GM03348 (cell line): Measurements from ENCODE around the gene PDE4D.
A peak's percentile ranks its signal among the peaks of the same experiment; 100 is the strongest.
"Not testable (repeated sequence)": the region's sequence is repeated elsewhere in the genome, so short reads cannot be mapped to it uniquely, and the experiment has no call there.

Experiments used
- DNase-seq: peaks from one replicate; pipeline ENCODE4 v3.0.0; 2012; ENCODE audit warnings: low spot score

PDE4D gene

DNA sequence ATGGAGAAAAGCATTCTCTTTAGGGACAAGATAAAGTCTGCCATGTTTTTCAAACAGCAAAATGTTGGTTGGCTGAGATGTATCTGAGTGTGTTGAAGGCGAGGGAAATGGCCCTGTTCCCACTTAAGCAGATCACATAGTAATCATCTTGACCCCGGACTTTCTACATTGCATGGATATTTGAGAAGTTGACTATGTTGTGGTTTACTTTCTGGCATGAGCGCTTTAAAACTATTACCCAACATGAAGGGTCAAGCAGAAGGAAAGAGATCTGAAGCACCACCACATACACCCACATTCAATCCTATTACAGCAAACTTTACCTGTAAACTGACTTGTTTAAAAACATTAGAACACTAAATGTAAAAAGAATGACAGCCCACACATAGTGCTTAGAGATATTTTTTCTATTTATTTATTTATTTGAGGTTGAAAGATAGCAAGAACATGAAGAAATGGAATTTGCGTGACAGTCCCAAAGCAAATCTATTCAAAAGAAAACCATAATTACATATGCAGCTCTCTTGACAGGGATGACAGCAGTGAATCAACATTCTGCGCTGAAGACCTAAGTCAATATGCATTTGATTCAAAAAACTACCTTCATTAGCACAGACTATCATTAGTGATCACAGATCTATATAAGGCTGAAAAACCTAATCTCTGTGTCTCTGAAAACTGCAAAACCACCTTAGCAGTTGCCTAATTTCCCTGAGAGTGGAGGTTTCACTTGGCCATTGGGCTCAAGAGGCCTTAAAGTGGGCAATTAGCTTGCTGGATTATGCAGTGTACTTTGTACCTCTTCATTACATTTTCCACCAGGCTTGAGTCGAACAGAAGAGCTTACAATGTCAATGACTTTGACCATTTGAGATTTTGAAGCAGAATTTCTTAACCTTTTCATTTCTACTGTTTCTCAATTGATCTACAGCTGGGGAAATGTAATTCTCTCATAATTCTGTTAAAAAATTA is 195.0 kb downstream of the PDE4D start:
- no peak for DNase-seq

DNA sequence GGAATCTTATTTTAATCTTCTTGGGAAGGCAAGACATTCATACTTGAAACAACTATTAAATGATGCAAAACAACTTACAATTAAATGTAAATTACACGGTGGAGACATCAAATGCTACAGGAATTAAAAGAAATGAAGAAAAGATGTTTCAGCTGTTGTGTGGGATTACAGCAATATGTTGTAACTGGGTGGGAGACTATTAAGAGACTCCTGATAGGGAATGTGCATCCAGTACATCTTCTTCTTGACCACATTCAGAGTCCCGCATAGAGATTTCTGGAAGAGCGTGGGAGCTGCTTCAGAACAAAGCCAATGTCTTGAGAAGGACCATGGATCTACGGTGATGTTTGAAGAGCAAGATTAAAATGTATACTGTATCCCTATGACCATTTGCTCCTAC is 199.1 kb downstream of the PDE4D start:
- DNase-seq: no peak

DNA sequence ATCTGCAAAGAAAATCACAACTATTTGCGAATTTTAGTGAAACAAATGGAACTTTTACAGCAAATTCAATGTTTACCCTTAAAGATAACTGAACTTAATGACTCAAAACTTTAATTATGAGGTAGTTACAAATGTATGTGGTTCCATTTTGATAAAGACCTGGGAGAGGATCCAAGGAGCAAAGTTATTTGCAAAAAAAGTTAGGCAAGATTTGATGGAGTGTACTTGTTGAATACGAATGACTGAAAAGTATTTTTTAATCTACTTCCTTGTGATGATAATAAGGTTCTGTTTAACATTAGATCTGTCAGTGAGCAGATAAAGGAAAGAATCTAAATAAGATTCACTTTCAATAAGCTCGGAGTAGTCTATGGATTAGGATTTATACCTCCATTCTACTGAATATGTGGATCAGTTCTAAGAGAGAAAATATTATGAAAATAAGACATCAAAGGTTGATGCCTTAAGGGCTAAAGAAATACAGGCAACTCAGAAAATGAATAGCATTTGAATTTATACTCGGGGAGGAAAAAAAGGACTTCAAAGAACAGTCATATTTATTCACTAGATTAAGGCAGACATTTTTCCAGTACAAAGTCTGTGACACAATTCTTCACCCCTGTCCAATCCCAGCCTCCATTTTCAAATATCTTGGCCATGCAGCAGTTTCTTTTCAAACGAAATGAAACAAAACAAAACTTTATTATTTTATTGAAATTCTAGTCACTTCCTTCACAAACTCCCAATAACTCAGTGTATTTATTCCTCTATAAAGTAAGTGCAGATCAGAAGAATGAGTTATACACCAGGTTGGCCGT is 199.8 kb downstream of the PDE4D start:
- no peak for DNase-seq

- DNase-seq: no peak
Measured at GRCh38 chr5:59685793-59686192, 207.7 kb downstream of the PDE4D start.

DNA sequence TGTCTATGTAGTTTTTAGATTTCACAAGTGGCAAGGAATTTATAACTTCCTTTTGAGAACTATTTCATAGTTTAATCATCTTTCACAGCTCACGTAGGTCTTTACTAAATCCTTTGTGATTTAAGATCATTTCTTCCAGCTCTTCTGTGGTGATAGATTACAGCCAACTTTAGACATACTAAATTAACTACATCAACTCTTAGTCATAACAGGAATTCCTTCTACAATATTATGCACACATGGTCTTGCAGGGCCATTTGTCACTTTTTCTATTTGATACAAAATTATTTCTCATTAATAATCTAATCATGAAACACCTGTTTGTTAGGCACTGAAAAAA is 208.4 kb downstream of the PDE4D start:
- no peak for DNase-seq

DNA sequence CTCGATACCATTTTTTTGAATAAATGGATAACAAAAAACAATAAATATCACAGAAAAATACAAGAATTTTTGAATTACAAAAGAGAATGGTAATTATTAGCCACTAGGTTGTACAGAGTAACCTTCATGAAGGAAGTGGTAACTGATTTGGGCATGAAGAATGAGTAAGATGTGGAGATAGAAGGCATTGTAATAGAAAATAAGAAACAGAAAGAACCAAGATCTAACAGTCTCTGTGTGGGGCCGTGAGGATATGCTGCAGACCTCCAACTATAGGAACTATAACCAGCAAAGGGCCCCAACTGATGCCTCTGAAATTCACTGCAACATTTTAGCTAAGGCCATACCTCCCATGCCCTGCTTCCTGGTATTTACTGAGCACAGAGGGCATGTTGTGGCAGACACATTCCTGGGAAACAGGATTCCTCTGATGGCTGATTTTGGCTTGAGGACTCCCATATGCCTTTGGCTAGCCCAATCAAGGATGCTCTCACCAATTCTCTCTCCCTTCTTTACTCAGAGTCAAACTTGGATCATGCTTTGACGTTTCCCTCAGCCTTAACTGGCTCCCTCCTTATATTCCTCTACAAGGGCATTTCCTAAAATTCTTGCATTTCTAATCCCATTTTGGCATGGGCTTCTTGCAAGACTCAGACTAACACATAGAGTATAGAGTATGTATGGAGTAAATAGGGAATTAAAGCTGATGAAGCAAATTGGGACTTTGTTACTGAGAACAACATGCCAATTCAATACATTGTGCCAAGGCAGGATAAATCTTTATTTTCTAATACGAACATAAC is 208.9 kb downstream of the PDE4D start:
- no peak for DNase-seq

DNA sequence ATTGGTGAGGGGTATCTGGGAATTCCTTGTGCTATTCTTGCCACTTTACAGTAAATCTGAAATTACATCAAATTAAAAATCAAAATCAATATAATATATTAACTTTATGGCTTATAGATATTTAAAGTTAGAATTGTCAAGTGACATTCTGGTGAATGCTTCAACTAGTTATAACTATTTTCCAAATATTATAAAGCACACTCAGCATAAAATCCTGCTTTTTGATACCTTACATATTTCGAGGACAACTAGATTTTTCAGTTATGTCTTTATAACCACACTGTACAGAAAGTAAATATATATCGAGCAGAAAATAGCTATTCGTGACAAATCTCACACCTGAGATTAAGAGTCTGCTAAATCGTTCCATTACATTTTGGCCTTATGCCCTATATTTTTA is 210.2 kb downstream of the PDE4D start:
- no peak for DNase-seq

DNA sequence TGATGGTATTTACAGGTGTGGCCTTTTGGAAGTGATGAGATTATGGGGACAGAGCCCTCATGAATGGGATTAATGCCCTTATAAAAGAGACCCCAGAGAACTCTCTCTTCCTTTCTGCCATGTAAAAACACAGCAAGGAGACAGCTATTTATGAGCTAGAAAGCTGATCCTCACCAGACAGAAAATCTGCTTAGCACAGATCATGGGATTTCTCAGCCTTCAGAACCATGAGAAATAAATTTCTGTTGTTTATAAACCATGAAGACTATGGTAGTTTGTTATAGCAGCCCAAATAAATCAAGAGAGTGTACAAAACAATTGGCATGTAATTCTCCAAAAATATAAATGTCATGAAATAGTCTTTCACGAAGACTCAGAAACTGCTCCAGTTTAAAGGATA is 211.0 kb downstream of the PDE4D start:
- no peak for DNase-seq

GRCh38 chr5:59678943-59679342 is 214.6 kb downstream of the PDE4D start:
- no peak for DNase-seq

- DNase-seq: no peak
Measured at GRCh38 chr5:59674763-59675162, 218.8 kb downstream of the PDE4D start.

GRCh38 chr5:59673438-59674058 is 220.0 kb downstream of the PDE4D start:
- DNase-seq: peak; percentile 59

DNA sequence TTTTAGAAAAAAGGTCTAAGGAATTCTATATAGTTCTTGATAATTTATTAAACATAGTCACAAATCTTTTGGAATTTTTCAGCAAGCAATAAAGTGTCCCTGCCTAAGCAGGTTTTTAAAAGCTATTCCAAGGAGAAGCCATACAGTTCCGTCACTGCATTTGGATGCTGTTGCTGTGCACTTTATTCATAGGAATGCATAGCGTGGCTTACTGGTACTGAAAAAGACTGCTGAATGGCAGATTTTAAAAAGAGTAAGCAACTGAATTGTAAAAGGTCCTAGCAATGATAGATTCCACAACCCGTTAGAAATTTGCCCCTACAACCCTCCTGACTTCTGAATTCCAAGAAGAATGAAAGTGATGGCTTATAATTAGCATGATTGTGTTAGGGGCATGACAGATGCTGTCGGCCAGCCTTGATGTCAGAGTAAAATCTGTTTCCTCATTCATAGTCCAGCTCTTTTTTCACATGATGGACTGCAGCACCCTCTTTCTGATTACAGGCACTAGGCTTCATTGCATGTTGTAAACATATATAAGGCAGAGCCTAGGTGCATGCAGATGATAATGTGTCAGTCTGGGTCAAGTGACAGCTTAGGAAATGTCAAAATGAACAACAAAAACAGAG is 227.0 kb downstream of the PDE4D start:
- no peak for DNase-seq

DNA sequence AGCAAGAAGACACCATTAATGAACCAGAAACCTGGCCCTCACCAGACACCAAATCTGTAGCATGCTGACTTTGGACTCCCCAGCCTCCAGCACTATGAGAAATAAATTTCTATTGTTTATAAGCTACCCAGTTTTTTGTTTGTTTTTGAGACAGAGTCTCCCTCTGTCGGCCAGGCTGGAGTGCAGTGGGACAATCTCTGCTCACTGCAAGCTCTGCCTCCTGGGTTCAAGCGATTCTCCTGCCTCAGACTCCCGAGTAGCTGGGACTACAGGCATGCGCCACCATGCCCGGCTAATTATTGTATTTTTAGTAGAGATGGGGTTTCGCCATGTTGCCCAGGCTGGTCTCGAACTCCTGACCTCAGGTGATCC is 227.7 kb downstream of the PDE4D start:
- DNase-seq: not testable (repeated sequence)

- no peak for DNase-seq
Measured at GRCh38 chr5:59665086-59665831, 228.3 kb downstream of the PDE4D start.

DNA sequence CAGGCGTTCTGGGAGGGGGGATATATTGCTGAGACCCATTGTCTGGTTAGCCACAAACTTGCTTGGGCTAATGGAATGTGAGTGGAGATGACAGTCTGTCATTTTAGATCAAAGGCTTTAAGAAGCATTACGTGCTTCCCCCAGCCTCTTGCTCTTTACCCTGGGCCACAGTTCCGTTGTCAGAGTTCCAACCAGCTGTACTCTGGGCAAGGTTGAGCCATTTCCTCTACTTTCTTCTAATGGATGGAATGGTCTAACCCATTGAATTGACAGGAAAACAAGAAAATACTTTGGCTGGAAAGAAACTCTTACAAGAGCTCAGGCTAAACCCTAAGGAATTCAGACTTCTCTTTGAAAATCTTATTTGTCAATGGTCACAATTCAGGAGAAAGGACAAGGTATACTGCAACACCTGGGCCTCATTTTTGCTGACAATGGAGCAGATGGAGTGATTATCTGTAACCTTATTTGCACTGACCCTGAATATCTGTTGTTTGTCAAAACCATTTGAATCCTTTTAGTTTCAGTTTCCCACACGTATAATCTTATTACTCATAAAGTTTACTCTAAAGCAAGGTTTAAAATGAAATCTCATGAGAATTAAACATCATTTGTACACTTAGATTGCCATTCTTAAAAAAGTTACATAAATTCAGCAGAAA is 231.4 kb downstream of the PDE4D start:
- DNase-seq: no peak

GRCh38 chr5:59661311-59661710 is 232.2 kb downstream of the PDE4D start:
- no peak for DNase-seq

GRCh38 chr5:59660737-59661136 is 232.8 kb downstream of the PDE4D start:
- DNase-seq: peak; percentile 56

GRCh38 chr5:59656351-59657254 is 236.9 kb downstream of the PDE4D start:
- DNase-seq: no peak

- no peak for DNase-seq
Measured at GRCh38 chr5:59655693-59656309, 237.7 kb downstream of the PDE4D start.
